Testis (tissue), 3 donors: ENCODE results near the gene TTLL11. TPM values are rescaled to one million over a fixed set of nuclear protein-coding genes. Genes with fewer than 3 reads are reported as not detected.

Experiments used
- DNase-seq: peaks from one replicate; pipeline ENCODE4 v3.0.0-alpha.2; 2019
- H3K27ac ChIP-seq, 2 donors: fragments of 200-600 bp; sonication (generic); one replicate each; pipeline ENCODE4 v1.5.1; 2019
- H3K27me3 ChIP-seq: fragments of 200-600 bp; sonication (generic); one replicate; pipeline ENCODE4 v1.5.1; 2019
- H3K36me3 ChIP-seq: fragments of 200-600 bp; sonication (generic); one replicate; pipeline ENCODE4 v1.5.1; 2017; ENCODE audit warnings: low read depth; ENCODE audit errors: missing control alignments
- H3K4me1 ChIP-seq: fragments of 200-600 bp; sonication (generic); one replicate; pipeline ENCODE4 v1.5.1; 2019
- H3K4me3 ChIP-seq, 2 donors: fragments of 200-600 bp; sonication (generic); one replicate each; pipeline ENCODE4 v1.5.1; 2017 to 2019
- H3K9me3 ChIP-seq: fragments of 200-600 bp; sonication (generic); one replicate; pipeline ENCODE4 v1.5.1; 2017
- POLR2A ChIP-seq: fragments of 450-650 bp; IDR thresholded peaks from one replicate; pipeline ENCODE4 v1.6.1; 2017; ENCODE audit warnings: antibody characterized with exemption, mild to moderate bottlenecking, moderate library complexity
- WGBS, 2 donors: methylation state at CpG; one replicate each; pipeline ENCODE4 v1.1.5; 2018; 5-methylcytosine and 5-hydroxymethylcytosine counted together
- intact Hi-C: fragments of 100-400 bp; cut with DNase I; formaldehyde crosslinking; loops from one replicate; pipeline ENCODE4 v1.15.1; 2023; ENCODE audit warnings: low total_unique reads
- polyA plus RNA-seq: library from polyadenylated mRNA; stranded (reverse); fragments of 350-450 nt; fragmentation: Illumina TruSeq; extraction: RNeasy Lipid Tissue Mini Kit (QIAGEN cat#74804); gene quantifications from one replicate; pipeline ENCODE4 v1.2.3, GENCODE V29; 2014; ENCODE audit warnings: low read depth, low replicate concordance; ENCODE audit not compliant: insufficient read depth
- total RNA-seq, 2 donors: library from RNA; depleted of rRNA; stranded (reverse); fragments of >200 nt; gene quantifications; one replicate each; pipeline ENCODE4 v1.2.3, GENCODE V29; 2016
- TF ChIP-seq, protein P1 (sequence below), 3 experiments: fragments of 450-650 bp in 2 of 3; fragments of 200-600 bp in 1 of 3; sonication (generic) in 1 of 3; IDR thresholded peaks; one replicate each; pipeline ENCODE4 v1.5.1; 2016 to 2019; ENCODE audit warnings: antibody characterized with exemption in 3 of 3, mild to moderate bottlenecking in 2 of 3, moderate library complexity in 1 of 3

TTLL11 gene
- total and polyA plus RNA-seq, 3 donors from 2014 or later: 17.8 to 36.5 (median 19.8) TPM

DNA sequence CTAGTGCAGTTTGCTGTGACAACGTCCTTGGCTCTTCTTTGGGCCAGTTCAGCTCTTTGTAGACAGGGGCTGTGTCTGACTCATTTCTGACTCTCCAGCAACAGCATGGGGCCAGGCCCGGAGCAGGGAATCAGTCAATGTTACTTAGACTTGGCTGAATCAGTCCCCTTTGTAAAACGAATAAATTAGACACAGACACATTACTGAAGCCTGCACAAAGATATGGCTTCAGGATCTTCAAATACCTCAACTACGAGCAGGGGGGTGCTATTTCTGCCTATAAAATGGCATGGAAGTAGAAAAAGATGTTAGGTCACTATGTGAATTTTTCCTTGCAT is 204.7 kb downstream of the TTLL11 start:
- TF ChIP-seq POLR2A: no peak
- TF ChIP-seq, protein P1, sequence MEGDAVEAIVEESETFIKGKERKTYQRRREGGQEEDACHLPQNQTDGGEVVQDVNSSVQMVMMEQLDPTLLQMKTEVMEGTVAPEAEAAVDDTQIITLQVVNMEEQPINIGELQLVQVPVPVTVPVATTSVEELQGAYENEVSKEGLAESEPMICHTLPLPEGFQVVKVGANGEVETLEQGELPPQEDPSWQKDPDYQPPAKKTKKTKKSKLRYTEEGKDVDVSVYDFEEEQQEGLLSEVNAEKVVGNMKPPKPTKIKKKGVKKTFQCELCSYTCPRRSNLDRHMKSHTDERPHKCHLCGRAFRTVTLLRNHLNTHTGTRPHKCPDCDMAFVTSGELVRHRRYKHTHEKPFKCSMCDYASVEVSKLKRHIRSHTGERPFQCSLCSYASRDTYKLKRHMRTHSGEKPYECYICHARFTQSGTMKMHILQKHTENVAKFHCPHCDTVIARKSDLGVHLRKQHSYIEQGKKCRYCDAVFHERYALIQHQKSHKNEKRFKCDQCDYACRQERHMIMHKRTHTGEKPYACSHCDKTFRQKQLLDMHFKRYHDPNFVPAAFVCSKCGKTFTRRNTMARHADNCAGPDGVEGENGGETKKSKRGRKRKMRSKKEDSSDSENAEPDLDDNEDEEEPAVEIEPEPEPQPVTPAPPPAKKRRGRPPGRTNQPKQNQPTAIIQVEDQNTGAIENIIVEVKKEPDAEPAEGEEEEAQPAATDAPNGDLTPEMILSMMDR (IDR thresholded peaks at IDR 0.05): no peak
- DNase-seq: no peak
- Histone ChIP-seq H3K4me1 (peaks cover 10% of the 10 kb centered on the region), H3K27me3 (no peaks in the 10 kb centered on the region), H3K27ac (no peak overlapping the region), H3K4me3 (no peak overlapping the region), H3K9me3 (no peaks in the 10 kb centered on the region), H3K36me3 (no peaks in the 10 kb centered on the region)
- WGBS, 2 donors: 67 to 69% methylated on average over 4 of the region's 4 CpGs
- intact Hi-C loops: no loop called here

DNA sequence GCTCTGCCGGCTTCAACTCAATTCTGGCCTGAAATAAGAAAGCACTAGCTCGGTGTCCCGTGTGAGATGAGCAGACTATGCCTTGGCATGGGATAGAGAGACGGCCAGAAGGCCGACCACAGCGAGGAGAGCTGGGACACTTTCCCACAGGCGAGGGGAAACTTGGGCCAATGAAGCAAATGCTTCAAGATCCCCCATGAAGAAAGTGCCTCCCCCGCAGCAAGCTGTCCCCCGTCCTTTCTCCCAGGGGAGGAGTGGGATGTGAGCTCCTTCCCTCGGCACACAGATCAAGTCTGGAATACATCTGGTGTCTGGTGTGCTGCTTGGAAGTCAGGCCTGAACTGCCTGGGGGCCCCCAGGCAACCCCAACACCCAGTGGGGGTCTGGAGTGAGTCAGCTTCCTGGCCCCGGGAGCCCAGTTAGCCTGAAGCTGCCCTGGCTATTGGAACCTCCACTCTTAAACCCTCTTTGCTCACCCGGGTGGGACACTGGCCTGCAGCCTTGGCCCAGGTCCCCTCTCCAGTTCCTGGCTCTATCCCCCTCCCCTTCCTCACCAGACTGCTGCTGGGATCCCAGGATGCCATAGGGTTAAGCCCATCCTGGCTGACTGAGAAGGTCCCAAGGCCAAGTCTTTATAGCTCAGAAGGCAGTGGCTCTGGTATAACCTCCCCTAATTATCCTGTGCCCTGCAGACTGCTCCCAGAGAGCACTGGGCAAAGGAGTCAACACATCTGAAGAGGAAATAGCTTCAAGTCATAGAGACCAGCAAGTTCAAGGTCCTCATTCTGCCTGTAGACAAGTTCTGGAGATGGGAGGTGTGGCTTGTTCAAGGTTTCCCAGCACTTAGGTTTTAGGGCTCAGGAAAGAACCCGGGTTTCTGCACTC is 205.3 kb downstream of the TTLL11 start:
- H3K4me3 ChIP-seq: no peak overlapping the region
- DNase-seq: no peak
- no peaks in the 10 kb centered on the region for H3K36me3 ChIP-seq
- H3K9me3 ChIP-seq: no peaks in the 10 kb centered on the region
- intact Hi-C loops: no loop called here
- no peak for TF ChIP-seq POLR2A
- TF ChIP-seq, protein P1 (IDR thresholded peaks at IDR 0.05): no peak
- H3K4me1 ChIP-seq: peaks cover 10% of the 10 kb centered on the region
- H3K27me3 ChIP-seq: no peaks in the 10 kb centered on the region
- no peak overlapping the region for H3K27ac ChIP-seq
- WGBS, 2 donors: 68 to 76% methylated on average over 9 to 12 of the region's 13 CpGs

DNA sequence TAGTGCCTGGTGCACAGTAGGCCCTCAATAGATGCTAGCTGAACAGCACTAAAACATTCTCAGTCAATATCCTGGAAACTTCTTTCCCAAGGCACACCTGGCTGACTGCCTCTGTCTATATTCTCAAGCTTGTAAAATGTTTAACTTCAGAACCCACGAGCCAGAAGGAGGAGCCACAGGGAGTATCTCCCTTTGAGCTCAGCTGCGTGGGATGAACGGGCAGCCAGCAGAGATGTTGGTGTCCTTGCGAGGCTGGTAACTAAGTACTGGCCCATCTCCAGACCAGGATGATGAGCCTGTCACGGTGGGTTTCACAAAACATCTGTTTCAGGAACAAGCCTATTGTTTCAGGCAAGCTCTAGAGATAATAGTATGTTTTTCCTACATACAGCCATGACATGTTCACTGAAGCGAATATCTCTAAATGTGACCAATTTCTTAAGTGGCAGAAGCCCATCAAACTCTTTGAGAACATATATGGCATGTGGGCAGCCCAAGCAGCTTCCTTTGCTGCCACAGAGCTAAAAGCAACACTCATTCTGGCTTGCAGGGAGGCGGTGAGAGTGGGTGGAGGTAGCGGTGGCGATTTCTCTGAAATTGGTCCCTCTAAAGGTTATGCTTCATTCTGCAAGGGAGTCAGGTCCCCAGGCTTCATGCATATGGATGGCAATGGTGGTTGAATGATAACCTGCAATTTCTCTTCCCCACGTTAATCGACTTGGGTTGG is 206.2 kb downstream of the TTLL11 start:
- 77 to 87% methylated on average over 11 of the region's 11 CpGs for WGBS, 2 donors
- TF ChIP-seq, protein P1 (IDR thresholded peaks at IDR 0.05): no peak
- no peak for TF ChIP-seq POLR2A
- Histone ChIP-seq H3K27ac (no peak overlapping the region), H3K36me3 (no peaks in the 10 kb centered on the region), H3K4me3 (no peak overlapping the region), H3K27me3 (no peaks in the 10 kb centered on the region), H3K4me1 (peaks cover 10% of the 10 kb centered on the region), H3K9me3 (no peaks in the 10 kb centered on the region)
- peak; percentile 79 for DNase-seq
- intact Hi-C loops: no loop called here

DNA sequence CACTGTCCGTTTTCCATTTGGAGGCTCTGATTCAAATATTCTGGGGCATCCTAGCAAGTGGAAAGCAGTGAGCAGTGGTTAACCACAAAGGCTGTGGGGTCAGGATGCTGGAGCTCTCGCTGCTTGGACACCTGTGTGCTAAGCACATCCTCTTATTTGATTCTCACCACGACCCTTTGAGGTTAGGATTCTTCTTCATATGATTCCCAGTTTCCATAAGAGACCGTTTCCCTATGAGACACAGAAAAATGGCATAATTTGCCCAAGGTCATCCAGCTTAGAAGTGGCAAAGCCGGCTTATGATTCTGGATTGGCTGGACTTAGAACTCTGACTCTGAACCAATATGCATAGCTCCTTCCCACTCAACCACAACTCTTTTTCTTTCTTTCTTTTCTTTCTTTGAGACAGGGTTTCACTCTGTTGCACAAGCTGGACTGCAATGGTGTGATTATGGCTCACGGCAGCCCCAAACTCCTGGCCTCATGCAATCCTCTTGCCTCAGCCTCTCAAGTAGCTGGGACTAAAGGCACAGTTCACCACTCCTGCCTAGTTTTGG is 207.7 kb downstream of the TTLL11 start:
- Histone ChIP-seq H3K36me3 (no peaks in the 10 kb centered on the region), H3K9me3 (no peaks in the 10 kb centered on the region), H3K4me1 (peaks cover 10% of the 10 kb centered on the region), H3K27ac (no peak overlapping the region), H3K27me3 (no peaks in the 10 kb centered on the region), H3K4me3 (no peak overlapping the region)
- no peak for DNase-seq
- intact Hi-C loops: no loop called here
- TF ChIP-seq, protein P1 (IDR thresholded peaks at IDR 0.05): no peak
- TF ChIP-seq POLR2A: no peak
- WGBS, 2 donors: 60 to 73% methylated on average over 6 of the region's 6 CpGs
